ENCODE data around the gene LRRFIP1.

DNA sequence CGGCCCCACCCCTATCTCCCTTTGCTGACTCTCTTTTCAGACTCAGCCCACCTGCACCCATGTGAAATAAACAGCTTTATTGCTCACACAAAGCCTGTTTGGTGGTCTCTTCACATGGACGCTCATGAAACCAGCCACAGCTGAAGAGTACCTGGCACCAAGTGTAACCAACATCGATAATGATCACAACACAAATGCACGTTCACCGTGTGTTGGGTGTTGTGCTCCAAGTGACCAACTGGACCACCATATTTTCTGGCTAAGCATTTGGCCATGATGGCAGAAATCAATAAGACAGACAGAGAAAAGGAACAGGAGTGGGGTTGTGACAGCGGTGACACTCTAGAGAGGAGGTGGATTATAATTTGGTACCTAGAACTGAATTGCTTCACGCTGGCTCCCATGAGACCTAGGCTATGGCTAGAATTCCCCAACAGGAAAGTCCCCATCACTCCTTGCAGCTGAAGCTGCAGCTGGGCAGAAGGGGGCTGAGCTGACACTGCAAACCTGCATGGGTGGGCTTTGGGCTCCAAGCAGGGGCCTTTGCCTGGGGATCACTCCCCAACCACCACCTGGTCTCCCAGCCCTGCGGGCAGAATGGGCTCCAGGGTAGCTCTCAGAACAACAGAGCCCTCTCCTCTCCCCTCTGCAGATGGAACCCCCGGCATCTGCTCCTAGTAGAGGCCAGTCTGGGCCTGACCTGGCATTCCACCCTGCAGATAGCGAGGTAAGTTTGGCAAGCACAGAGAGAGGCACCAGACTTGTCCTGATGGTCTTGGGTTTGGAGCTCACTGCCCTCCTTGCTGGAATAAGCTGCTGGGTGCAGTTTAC, 14.6 kb upstream of the LRRFIP1 start:
- TF ChIP-seq CTCF (IDR thresholded peaks at IDR 0.05; ENCODE audit: low read length) (no peak), EZH2 (optimal IDR thresholded peaks at IDR 0.05; ENCODE audit: low read depth, low read length) (no peak)

Measured in MM.1S (cell line).